ENCODE data around the gene NELL2.

Gene NELL2

GRCh38 chr12:44509471-44509870, 366.6 kb downstream of the NELL2 start:
- H3K4me2 ChIP-seq (ENCODE audit: low read length, poor library complexity, severe bottlenecking) = no peak overlapping the region
- H3K4me3 ChIP-seq (ENCODE audit: insufficient read depth in 1 of 2, low read depth in 1 of 2, low read length in 2 of 2) = no peak overlapping the region
- H2BK15ac ChIP-seq (ENCODE audit: low read depth, poor library complexity, severe bottlenecking) = no peak overlapping the region
- no peak overlapping the region for H3K14ac ChIP-seq (ENCODE audit: low read length in 2 of 2)
- no peak overlapping the region for H3K27ac ChIP-seq (ENCODE audit: low read length, poor library complexity, severe bottlenecking)
- no peaks in the 10 kb centered on the region for H3K27me3 ChIP-seq (ENCODE audit: control insufficient read depth in 1 of 2, insufficient read depth in 1 of 2, low read length in 2 of 2)
- no peak overlapping the region for H3K18ac ChIP-seq (ENCODE audit: low read depth in 1 of 2, low read length in 2 of 2)
- H3K9me3 ChIP-seq (ENCODE audit: control insufficient read depth, low read length) = no peaks in the 10 kb centered on the region
- no peak overlapping the region for H2AK5ac ChIP-seq (ENCODE audit: low read length, severe bottlenecking)
- no peak overlapping the region for H2AFZ ChIP-seq (ENCODE audit: low read depth, low read length)
- peak; percentile 3 for DNase-seq
- no peaks in the 10 kb centered on the region for H3K4me1 ChIP-seq (ENCODE audit: control insufficient read depth, insufficient read depth, low read depth, low read length)
- no peak overlapping the region for H3K9ac ChIP-seq (ENCODE audit: low read length)
- no peak overlapping the region for H4K8ac ChIP-seq (ENCODE audit: low read length)
- no peaks in the 10 kb centered on the region for H3K36me3 ChIP-seq (ENCODE audit: control insufficient read depth in 1 of 2, insufficient read depth in 2 of 2, low read depth in 1 of 2, low read length in 2 of 2)
- H2BK12ac ChIP-seq (ENCODE audit: low read length in 2 of 2) = no peak overlapping the region
- H2BK5ac ChIP-seq (ENCODE audit: low read depth, low read length, poor library complexity, severe bottlenecking) = no peak overlapping the region
- no peak overlapping the region for H2BK120ac ChIP-seq (ENCODE audit: low read depth, low read length)
- H3K23ac ChIP-seq (ENCODE audit: low read length in 2 of 2) = no peak overlapping the region
- H3K4ac ChIP-seq (ENCODE audit: low read depth in 1 of 2, low read length in 2 of 2) = no peak overlapping the region
- H4K91ac ChIP-seq (ENCODE audit: low read length) = no peak overlapping the region
- H3K79me1 ChIP-seq (replicated peaks; ENCODE audit: low read length, poor library complexity, severe bottlenecking) = no peaks in the 10 kb centered on the region
- WGBS = 17% methylated on average over 2 of the region's 2 CpGs

GRCh38 chr12:44507461-44507860, 368.7 kb downstream of the NELL2 start:
- Histone ChIP-seq H3K9me3 (ENCODE audit: control insufficient read depth, low read length) (no peaks in the 10 kb centered on the region), H3K27ac (ENCODE audit: low read length, poor library complexity, severe bottlenecking) (no peak overlapping the region), H2BK120ac (ENCODE audit: low read depth, low read length) (no peak overlapping the region), H4K91ac (ENCODE audit: low read length) (no peak overlapping the region), H3K23ac (ENCODE audit: low read length in 2 of 2) (no peak overlapping the region), H3K4me1 (ENCODE audit: control insufficient read depth, insufficient read depth, low read depth, low read length) (no peaks in the 10 kb centered on the region), H2BK5ac (ENCODE audit: low read depth, low read length, poor library complexity, severe bottlenecking) (no peak overlapping the region), H3K18ac (ENCODE audit: low read depth in 1 of 2, low read length in 2 of 2) (no peak overlapping the region), H3K4ac (ENCODE audit: low read depth in 1 of 2, low read length in 2 of 2) (no peak overlapping the region), H3K79me1 (replicated peaks; ENCODE audit: low read length, poor library complexity, severe bottlenecking) (no peaks in the 10 kb centered on the region), H3K36me3 (ENCODE audit: control insufficient read depth in 1 of 2, insufficient read depth in 2 of 2, low read depth in 1 of 2, low read length in 2 of 2) (no peaks in the 10 kb centered on the region), H3K27me3 (ENCODE audit: control insufficient read depth in 1 of 2, insufficient read depth in 1 of 2, low read length in 2 of 2) (no peaks in the 10 kb centered on the region), H2AK5ac (ENCODE audit: low read length, severe bottlenecking) (no peak overlapping the region), H3K14ac (ENCODE audit: low read length in 2 of 2) (no peak overlapping the region), H2BK12ac (ENCODE audit: low read length in 2 of 2) (no peak overlapping the region), H2AFZ (ENCODE audit: low read depth, low read length) (no peak overlapping the region), H2BK15ac (ENCODE audit: low read depth, poor library complexity, severe bottlenecking) (no peak overlapping the region), H4K8ac (ENCODE audit: low read length) (no peak overlapping the region), H3K4me3 (ENCODE audit: insufficient read depth in 1 of 2, low read depth in 1 of 2, low read length in 2 of 2) (no peak overlapping the region), H3K9ac (ENCODE audit: low read length) (no peak overlapping the region), H3K4me2 (ENCODE audit: low read length, poor library complexity, severe bottlenecking) (no peak overlapping the region)
- no CpG with 5 or more reads among the region's 1 CpG for WGBS
- no peak for DNase-seq

GRCh38 chr12:44504799-44505198, 371.3 kb downstream of the NELL2 start:
- Histone ChIP-seq H2BK15ac (ENCODE audit: low read depth, poor library complexity, severe bottlenecking) (no peak overlapping the region), H3K4me2 (ENCODE audit: low read length, poor library complexity, severe bottlenecking) (no peak overlapping the region), H4K8ac (ENCODE audit: low read length) (no peak overlapping the region)

GRCh38 chr12:44503329-44503728, 372.8 kb downstream of the NELL2 start:
- no peak overlapping the region for H4K91ac ChIP-seq (ENCODE audit: low read length)
- no peaks in the 10 kb centered on the region for H3K79me1 ChIP-seq (replicated peaks; ENCODE audit: low read length, poor library complexity, severe bottlenecking)
- H3K27me3 ChIP-seq (ENCODE audit: control insufficient read depth in 1 of 2, insufficient read depth in 1 of 2, low read length in 2 of 2) = no peaks in the 10 kb centered on the region
- H3K18ac ChIP-seq (ENCODE audit: low read depth in 1 of 2, low read length in 2 of 2) = no peak overlapping the region
- H3K36me3 ChIP-seq (ENCODE audit: control insufficient read depth in 1 of 2, insufficient read depth in 2 of 2, low read depth in 1 of 2, low read length in 2 of 2) = no peaks in the 10 kb centered on the region
- no peak overlapping the region for H2BK120ac ChIP-seq (ENCODE audit: low read depth, low read length)
- no peak overlapping the region for H2BK5ac ChIP-seq (ENCODE audit: low read depth, low read length, poor library complexity, severe bottlenecking)
- H3K4me1 ChIP-seq (ENCODE audit: control insufficient read depth, insufficient read depth, low read depth, low read length) = no peaks in the 10 kb centered on the region
- H3K4me2 ChIP-seq (ENCODE audit: low read length, poor library complexity, severe bottlenecking) = no peak overlapping the region
- no peak overlapping the region for H2BK12ac ChIP-seq (ENCODE audit: low read length in 2 of 2)
- H3K4ac ChIP-seq (ENCODE audit: low read depth in 1 of 2, low read length in 2 of 2) = no peak overlapping the region
- no peak overlapping the region for H3K23ac ChIP-seq (ENCODE audit: low read length in 2 of 2)
- no peak overlapping the region for H2BK15ac ChIP-seq (ENCODE audit: low read depth, poor library complexity, severe bottlenecking)
- no peak overlapping the region for H2AK5ac ChIP-seq (ENCODE audit: low read length, severe bottlenecking)
- H3K27ac ChIP-seq (ENCODE audit: low read length, poor library complexity, severe bottlenecking) = no peak overlapping the region
- H2AFZ ChIP-seq (ENCODE audit: low read depth, low read length) = no peak overlapping the region
- H3K9me3 ChIP-seq (ENCODE audit: control insufficient read depth, low read length) = peaks cover 3% of the 10 kb centered on the region
- DNase-seq = no peak
- no peak overlapping the region for H3K9ac ChIP-seq (ENCODE audit: low read length)
- H3K4me3 ChIP-seq (ENCODE audit: insufficient read depth in 1 of 2, low read depth in 1 of 2, low read length in 2 of 2) = no peak overlapping the region
- H4K8ac ChIP-seq (ENCODE audit: low read length) = no peak overlapping the region
- H3K14ac ChIP-seq (ENCODE audit: low read length in 2 of 2) = no peak overlapping the region

More at GRCh38 chr12:44504799-44505198, 371.3 kb downstream of the NELL2 start:
- no peak overlapping the region for H2BK120ac ChIP-seq (ENCODE audit: low read depth, low read length)
- H3K18ac ChIP-seq (ENCODE audit: low read depth in 1 of 2, low read length in 2 of 2) = no peak overlapping the region
- no peaks in the 10 kb centered on the region for H3K27me3 ChIP-seq (ENCODE audit: control insufficient read depth in 1 of 2, insufficient read depth in 1 of 2, low read length in 2 of 2)
- H3K36me3 ChIP-seq (ENCODE audit: control insufficient read depth in 1 of 2, insufficient read depth in 2 of 2, low read depth in 1 of 2, low read length in 2 of 2) = no peaks in the 10 kb centered on the region
- no peak overlapping the region for H3K4ac ChIP-seq (ENCODE audit: low read depth in 1 of 2, low read length in 2 of 2)
- H2AK5ac ChIP-seq (ENCODE audit: low read length, severe bottlenecking) = no peak overlapping the region
- no peak overlapping the region for H2AFZ ChIP-seq (ENCODE audit: low read depth, low read length)
- no peak overlapping the region for H3K14ac ChIP-seq (ENCODE audit: low read length in 2 of 2)
- no peak for DNase-seq
- no peak overlapping the region for H3K27ac ChIP-seq (ENCODE audit: low read length, poor library complexity, severe bottlenecking)
- H3K79me1 ChIP-seq (replicated peaks; ENCODE audit: low read length, poor library complexity, severe bottlenecking) = no peaks in the 10 kb centered on the region
- H4K91ac ChIP-seq (ENCODE audit: low read length) = no peak overlapping the region
- no peak overlapping the region for H2BK5ac ChIP-seq (ENCODE audit: low read depth, low read length, poor library complexity, severe bottlenecking)
- H3K4me3 ChIP-seq (ENCODE audit: insufficient read depth in 1 of 2, low read depth in 1 of 2, low read length in 2 of 2) = no peak overlapping the region
- no peak overlapping the region for H2BK12ac ChIP-seq (ENCODE audit: low read length in 2 of 2)
- no peak overlapping the region for H3K9ac ChIP-seq (ENCODE audit: low read length)
- no peaks in the 10 kb centered on the region for H3K4me1 ChIP-seq (ENCODE audit: control insufficient read depth, insufficient read depth, low read depth, low read length)
- peaks cover 3% of the 10 kb centered on the region for H3K9me3 ChIP-seq (ENCODE audit: control insufficient read depth, low read length)
- H3K23ac ChIP-seq (ENCODE audit: low read length in 2 of 2) = no peak overlapping the region

Measured in mesenchymal stem cell (in vitro differentiated cells and primary cell).